Bone marrow (tissue), 2 donors: ENCODE measurements around the gene ADGB.
"Not testable (repeated sequence)": the region's sequence is repeated elsewhere in the genome, so short reads cannot be mapped to it uniquely, and the experiment has no call there.

ENCODE experiments used
- DNase-seq, 2 donors: peaks; one replicate each; lab custom pipeline; 2025; lab: John Stamatoyannopoulos, UW

ADGB gene

DNA sequence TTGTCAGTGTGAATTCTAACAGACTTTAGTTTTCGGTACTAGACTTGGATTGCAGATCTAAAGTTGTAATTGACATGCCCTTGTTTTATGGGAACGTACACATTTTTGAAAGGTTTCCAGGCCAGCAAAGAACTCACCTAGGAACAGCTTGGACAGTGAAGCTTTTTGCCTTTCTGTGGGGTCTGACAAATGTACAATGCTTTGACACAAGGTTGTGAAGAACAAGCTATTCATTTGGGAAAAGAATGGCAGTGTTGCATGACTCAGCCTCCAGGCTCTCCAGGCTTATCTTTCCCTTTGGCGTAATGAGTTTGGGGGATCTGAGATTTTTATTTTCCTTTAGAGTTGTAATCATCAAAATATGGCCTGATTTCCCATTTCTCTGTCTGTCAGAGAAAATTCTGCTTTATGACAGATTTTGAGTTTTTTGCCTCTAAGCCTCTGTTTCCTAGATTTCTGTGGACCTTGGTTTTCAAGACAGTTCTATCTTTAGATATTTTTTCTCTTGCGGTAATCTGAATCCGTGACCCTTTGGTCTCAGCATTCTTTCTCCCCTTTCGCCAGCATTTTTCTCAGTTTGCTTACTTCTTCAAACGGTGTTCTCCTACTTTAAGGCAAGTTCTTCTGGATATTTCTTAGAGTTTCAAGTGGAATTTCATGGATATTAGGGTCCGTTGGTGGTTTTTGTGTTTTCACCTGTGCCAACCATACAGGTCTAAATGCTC is 221.0 kb downstream of the ADGB start:
- DNase-seq = no peak

DNA sequence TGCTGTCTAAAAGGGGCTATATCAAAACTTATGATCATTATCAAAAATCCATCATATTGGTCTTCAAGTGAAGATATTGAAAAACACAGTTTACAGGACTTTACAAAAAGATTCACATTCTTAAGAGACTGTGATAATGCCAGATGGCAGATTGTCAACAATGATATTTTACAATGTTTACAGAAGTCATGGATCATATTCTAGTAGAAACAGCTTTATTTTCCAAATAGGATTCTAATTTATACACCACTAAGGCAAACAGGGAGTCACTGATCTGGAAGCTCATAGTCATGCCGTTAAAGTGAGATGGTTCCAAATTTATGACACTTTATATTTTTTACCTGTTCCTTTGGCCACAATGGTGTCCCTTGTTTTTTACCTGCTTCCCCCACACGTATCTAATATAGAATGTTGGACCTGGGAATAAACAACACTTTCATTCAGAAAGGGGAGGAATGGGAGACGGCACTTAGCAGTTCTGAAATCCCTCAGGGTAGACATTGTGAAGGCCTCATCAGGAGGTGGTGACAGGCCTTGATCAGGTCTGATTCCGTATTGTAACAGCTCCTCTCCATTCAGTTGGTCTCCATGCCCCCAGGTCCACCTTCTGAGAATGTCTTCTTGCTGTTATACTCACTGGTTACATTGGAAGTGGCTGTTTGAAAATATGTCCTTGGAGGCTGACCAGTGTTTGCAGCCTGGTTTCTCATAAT is 228.6 kb downstream of the ADGB start:
- DNase-seq = no peak

GRCh38 chr6:146829792-146830565 is 231.2 kb downstream of the ADGB start:
- no peak for DNase-seq

- DNase-seq = no peak
Observed at GRCh38 chr6:146833157-146833556, 234.4 kb downstream of the ADGB start.

DNA sequence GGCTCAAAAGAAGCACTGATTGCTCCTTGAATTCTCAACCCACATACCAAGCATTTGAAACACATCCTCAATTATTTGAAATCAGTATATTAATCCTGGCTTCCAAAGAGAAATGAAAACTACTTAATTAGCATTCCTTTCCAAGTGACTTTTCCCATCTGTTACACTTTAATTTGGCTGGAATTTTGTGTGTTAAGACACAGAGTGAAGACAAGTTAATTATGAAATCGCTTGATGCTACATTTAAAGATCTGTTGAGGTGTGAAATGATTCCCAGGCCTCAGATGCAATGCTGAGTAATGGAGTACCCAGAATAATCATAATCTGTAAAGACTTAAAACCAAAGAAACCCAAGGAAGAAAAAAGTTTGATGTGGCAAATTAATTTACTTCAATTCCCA is 241.4 kb downstream of the ADGB start:
- DNase-seq = no peak

DNA sequence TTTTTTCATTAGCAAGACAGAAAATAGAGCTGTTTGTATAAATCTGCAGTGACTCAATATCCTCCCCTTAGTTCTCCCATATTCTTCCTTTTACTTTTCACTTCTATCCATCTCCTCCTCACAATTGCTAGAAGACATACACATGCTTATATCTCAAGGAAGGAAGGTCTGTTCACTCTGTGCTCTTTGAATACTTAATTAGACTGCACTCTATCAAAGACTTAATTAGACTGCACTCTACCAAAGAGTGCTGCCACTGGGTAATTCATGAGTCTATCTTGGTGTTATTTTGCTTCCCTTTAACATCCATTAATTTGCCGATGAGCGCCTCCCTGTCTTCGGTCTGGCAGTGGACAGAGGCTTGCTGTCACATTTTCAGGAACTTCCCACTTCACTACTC is 241.9 kb downstream of the ADGB start:
- DNase-seq = no peak

- DNase-seq = no peak
Observed at GRCh38 chr6:146847426-146847825, 248.7 kb downstream of the ADGB start.

GRCh38 chr6:146850238-146850896 is 251.6 kb downstream of the ADGB start:
- no peak for DNase-seq

DNA sequence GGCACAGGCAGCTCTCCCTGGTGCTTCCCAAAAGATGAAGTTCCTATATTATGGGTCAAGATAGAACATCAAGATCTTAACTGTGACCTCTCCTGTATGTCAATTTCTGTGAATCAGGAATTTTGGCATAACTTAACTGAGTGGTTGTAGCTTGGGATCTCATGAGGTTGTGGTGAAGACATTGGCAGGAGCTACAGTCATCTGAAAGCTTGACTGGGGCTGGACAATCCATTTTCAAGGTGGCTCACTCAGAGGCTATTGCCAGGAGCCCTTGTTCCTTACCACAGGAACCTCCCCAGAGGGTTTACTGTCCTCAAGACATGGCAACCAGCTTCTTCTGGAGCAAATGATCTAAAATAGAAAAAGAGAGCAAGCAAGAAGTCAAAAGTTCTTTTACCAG is 252.2 kb downstream of the ADGB start:
- DNase-seq = no peak

- DNase-seq = no peak
Observed at GRCh38 chr6:146851837-146852236, 253.1 kb downstream of the ADGB start.

DNA sequence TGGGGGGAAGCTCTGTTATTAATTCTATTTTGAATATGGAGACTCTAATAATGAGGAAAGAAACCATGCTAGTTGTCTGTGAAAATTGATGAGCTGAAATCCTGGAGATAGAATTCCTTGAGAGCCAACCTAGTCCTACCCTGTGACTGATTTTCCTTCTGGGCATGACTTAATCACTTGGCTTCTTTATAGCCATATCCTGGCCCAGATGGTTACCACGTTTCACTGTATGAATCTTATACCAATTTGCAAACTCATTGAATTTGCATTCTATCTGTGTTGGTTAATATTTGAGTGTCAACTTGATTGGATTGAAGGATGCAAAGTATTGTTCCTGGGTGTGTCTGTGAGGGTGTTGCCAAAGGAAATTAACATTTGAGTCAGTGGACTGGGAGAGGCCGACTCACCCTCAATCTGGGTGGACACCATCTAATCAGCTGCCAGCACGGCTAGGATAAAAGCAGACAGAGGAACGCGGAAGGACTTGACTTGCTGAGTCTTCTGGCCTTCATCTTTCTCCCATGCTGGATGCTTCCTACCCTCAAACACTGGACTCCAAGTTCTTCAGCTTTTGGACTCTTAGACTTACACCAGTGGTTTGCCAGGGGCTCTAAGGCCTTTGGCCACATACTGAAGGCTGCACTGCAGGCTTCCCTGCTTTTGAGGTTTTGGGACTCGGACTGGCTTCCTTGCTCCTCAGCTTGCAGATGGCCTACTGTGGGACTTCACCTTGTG is 255.9 kb downstream of the ADGB start:
- not testable (repeated sequence) for DNase-seq

- DNase-seq = no peak
Observed at GRCh38 chr6:146855889-146856288, 257.1 kb downstream of the ADGB start.

DNA sequence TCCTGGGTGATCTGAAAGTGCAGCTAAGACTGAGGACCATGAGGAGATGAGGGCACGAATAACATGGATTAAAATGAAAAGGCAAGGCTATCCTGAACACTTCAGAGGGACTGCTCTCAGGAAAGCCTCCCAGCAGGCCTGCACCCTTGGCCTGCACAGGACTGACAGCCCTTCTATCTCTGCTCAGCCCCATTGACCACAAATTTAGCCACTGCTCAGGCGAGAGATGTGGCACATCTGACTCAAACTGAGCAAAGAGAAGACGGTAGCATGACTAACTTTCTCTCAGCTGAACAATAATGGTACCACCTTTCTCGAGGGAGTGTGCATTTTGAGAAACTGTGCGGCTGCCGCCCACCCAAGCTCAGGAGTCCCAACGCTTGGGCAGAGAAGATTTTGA is 257.5 kb downstream of the ADGB start:
- no peak for DNase-seq

DNA sequence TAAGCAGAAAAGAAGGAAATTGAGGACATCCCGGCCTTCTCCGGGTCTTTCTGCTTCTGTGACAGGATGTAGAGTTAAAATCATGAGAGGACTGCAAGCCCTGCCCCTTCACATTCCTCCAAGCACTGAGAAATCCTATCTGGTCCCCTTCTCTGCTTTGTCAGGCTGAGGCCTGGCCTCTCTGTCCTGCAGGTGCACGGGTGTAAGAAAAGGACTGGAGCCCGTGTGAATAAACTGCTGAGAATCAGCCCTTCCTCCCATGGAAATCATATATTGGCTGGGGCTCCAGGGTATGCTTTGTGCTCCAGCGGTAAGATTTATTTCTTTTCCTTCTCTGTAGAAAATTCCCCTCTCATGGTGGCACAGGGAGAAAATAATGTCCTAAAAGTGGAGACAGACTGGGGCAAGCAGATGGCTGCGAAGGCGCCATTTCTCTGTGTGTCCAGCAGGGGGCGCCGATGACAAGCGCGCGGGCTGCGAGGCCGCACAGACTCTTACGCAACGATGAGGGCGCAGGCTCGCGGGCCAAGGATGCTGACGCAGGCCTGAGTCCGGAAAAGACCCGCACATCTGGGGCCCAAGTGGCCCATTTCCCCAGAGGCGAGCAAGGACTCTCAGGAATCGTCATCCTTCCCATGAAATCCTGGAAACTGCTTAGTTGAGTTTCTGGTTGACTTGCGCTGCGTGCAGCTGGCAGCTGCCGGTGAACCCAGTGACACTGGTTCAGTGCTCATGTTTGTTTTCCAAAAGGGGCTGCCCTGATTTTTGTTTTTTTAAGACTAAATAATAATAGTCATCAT is 258.6 kb downstream of the ADGB start:
- peak; percentile 66 to 68 for DNase-seq

- DNase-seq = no peak
Observed at GRCh38 chr6:146857980-146858347, 259.2 kb downstream of the ADGB start.

- no peak for DNase-seq
Observed at GRCh38 chr6:146859206-146859605, 260.4 kb downstream of the ADGB start.

DNA sequence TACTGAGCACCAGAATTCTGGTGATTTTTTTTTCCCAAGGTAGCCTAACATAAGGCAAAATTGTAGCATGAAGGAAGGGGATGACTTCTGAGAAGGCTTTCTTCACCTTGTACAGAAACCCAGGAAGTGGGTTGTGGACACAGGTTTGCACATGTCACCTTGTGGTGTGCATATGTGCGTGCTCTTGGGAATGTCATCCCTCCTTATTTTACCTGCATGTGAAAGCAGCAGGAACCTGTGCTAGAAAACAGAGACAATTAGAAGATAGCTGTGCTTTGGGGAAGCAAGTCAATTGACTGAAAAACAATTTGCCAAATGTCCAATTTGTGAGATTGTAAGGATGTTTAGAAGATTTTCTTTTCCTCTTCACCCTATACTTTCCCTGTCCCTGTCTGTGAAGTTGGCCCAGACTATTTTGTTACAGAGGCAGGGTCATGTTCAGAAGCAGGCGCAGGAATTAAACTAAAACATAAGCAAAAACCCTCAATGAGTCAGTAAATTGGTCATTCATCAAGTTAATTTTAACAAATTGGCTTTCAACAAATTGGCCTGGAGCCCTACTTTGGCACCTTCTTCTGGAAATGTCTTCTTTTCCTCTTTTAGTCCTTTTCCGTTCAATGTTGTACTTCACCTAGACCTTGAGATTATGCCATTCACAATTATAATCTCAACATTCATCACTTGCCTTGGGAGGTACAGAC is 261.2 kb downstream of the ADGB start:
- DNase-seq = no peak

DNA sequence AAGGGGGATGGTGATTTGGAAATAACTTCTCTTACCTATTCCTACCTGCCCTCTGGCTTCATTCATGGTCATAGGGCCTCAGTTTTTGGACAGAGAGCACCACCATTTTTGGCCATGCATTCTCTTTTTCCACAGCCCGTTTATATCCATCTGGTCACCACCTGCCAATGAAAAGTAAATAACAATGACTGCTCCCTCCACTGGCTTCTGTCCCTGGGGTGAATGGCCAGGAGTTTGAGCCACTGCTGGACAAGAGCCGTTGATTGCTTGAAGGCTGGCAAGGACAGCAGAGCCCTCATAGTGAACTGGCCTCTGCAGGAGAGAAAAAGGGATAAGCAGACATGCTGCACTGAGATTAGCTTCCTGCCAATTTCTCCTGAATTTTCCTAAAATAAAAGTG is 261.8 kb downstream of the ADGB start:
- DNase-seq = no peak

- DNase-seq = no peak
Observed at GRCh38 chr6:146861029-146861563, 262.3 kb downstream of the ADGB start.

GRCh38 chr6:146861716-146862115 is 262.9 kb downstream of the ADGB start:
- DNase-seq = no peak
